HG03045 (cell line): ENCODE measurements around the gene CSH2.
"Not testable (repeated sequence)": the region's sequence is repeated elsewhere in the genome, so short reads cannot be mapped to it uniquely, and the experiment has no call there.

Experiments used
- ATAC-seq: cut with Tn5 transposase; IDR thresholded peaks from one replicate; pipeline ENCODE4 v1.9.1; 2021; ENCODE audit warnings: mild to moderate bottlenecking, moderate library complexity; ENCODE audit not compliant: unreplicated experiment

Gene CSH2

GRCh38 chr17:63873577-63873976, at the start of gene CSH2:
Gene CSH2, minus strand, starts transcription at chr17:63873677. Its CDS starts 63 bp downstream, at chr17:63873614.
- ATAC-seq: not testable (repeated sequence)

GRCh38 chr17:63922402-63922801, 48.9 kb upstream of the CSH2 start:
- ATAC-seq: not testable (repeated sequence)

GRCh38 chr17:63920779-63921178, 47.3 kb upstream of the CSH2 start:
- not testable (repeated sequence) for ATAC-seq

- ATAC-seq: not testable (repeated sequence)
These were observed 46.6 kb upstream of the CSH2 start for GRCh38 chr17:63920050-63920449.

GRCh38 chr17:63919311-63919723, 45.8 kb upstream of the CSH2 start:
- ATAC-seq: peak; percentile 64

GRCh38 chr17:63918789-63919305, 45.4 kb upstream of the CSH2 start, which contains the start of gene GH1:
Gene GH1, minus strand, starts transcription at chr17:63918839. Its CDS starts 63 bp downstream, at chr17:63918776.
- not testable (repeated sequence) for ATAC-seq

GRCh38 chr17:63918305-63918704, 44.8 kb upstream of the CSH2 start:
- ATAC-seq: no peak

- ATAC-seq: no peak
These were observed 44.2 kb upstream of the CSH2 start for GRCh38 chr17:63917646-63918045.

GRCh38 chr17:63917206-63917605, 43.7 kb upstream of the CSH2 start:
- not testable (repeated sequence) for ATAC-seq

GRCh38 chr17:63916566-63917185, 43.2 kb upstream of the CSH2 start:
- ATAC-seq: no peak

- ATAC-seq: not testable (repeated sequence)
These were observed 42.3 kb upstream of the CSH2 start for GRCh38 chr17:63915753-63916152.

- ATAC-seq: no peak
These were observed 41.0 kb upstream of the CSH2 start for GRCh38 chr17:63914471-63914870.

- ATAC-seq: no peak
These were observed 38.2 kb upstream of the CSH2 start for GRCh38 chr17:63911657-63912100.

GRCh38 chr17:63911041-63911635, 37.7 kb upstream of the CSH2 start, which contains the start of gene CSHL1:
Gene CSHL1, minus strand, starts transcription at chr17:63911258. Its CDS starts 62 bp downstream, at chr17:63911196.
- ATAC-seq: no peak

- no peak for ATAC-seq
These were observed 36.6 kb upstream of the CSH2 start for GRCh38 chr17:63910096-63910495.

GRCh38 chr17:63909586-63909985, 36.1 kb upstream of the CSH2 start:
- not testable (repeated sequence) for ATAC-seq

GRCh38 chr17:63907161-63907778, 33.8 kb upstream of the CSH2 start:
- not testable (repeated sequence) for ATAC-seq

- not testable (repeated sequence) for ATAC-seq
These were observed 31.3 kb upstream of the CSH2 start for GRCh38 chr17:63904796-63905195.

GRCh38 chr17:63903787-63904201, 30.3 kb upstream of the CSH2 start:
- ATAC-seq: not testable (repeated sequence)

- ATAC-seq: not testable (repeated sequence)
These were observed 28.5 kb upstream of the CSH2 start for GRCh38 chr17:63901971-63902370.
